Endothelial cell of umbilical vein (primary cell): Measurements from ENCODE around the gene LHX3. TPM values are rescaled to one million over a fixed set of nuclear protein-coding genes. Genes with fewer than 3 reads are reported as not detected.

Experiments used
- BruUV-seq: library from RNA; stranded (reverse); fragments of 400-500 nt; replicated peaks from 2 replicates; lab custom pipeline; 2021; lab: Mats Ljungman, UMichigan
- CTCF ChIA-PET: fragments of 300-600, 350-600 bp; sonication (Branson Sonifier 250); formaldehyde crosslinking; loops from one replicate; lab custom pipeline; 2021; ENCODE audit warnings: antibody characterized with exemption, inconsistent platforms; lab: Charles Lee
- POLR2A ChIA-PET: fragments of 300-600, 350-600 bp; sonication (Branson Sonifier 250); formaldehyde crosslinking; loops from one replicate; lab custom pipeline; 2021; ENCODE audit warnings: antibody characterized with exemption, inconsistent platforms; lab: Charles Lee
- DNase-seq: peaks from one replicate; pipeline ENCODE4 v3.0.0-alpha.2; 2011; ENCODE audit warnings: low read depth, low spot score
- FAIRE-seq: peaks from 2 replicates; lab custom pipeline; 2011; peaks lifted over from hg19 to GRCh38; lab: Jason Lieb, UNC
- H2AFZ ChIP-seq: 2 replicates; pipeline ENCODE4 v1.6.0; 2012; ENCODE audit warnings: low read depth, low read length, control low read depth, inconsistent platforms
- H3K27ac ChIP-seq: 2 replicates; pipeline ENCODE4 v1.5.1; 2011; ENCODE audit warnings: low read depth, mild to moderate bottlenecking, control low read depth, low read length, moderate library complexity; ENCODE audit not compliant: insufficient read depth
- H3K27me3 ChIP-seq, 2 experiments: 2 replicates each; pipeline versions ENCODE4 v1.6.0 to v1.6.1; 2011; ENCODE audit warnings: low read length in 2 of 2, mixed read lengths in 1 of 2; ENCODE audit not compliant: control insufficient read depth in 2 of 2, insufficient read depth in 2 of 2
- H3K36me3 ChIP-seq, 2 experiments: 2 replicates in 1 of 2; 3 replicates in 1 of 2; pipeline ENCODE4 v1.5.1; 2011; ENCODE audit warnings: low read length in 2 of 2, mild to moderate bottlenecking in 1 of 2, moderate library complexity in 1 of 2; ENCODE audit not compliant: control insufficient read depth in 2 of 2, insufficient read depth in 2 of 2; ENCODE audit errors: extremely low read depth in 1 of 2
- H3K4me1 ChIP-seq: 3 replicates; pipeline ENCODE4 v1.5.1; 2011; ENCODE audit warnings: mild to moderate bottlenecking, low read length; ENCODE audit not compliant: control insufficient read depth, insufficient read depth; ENCODE audit errors: extremely low read depth
- H3K4me2 ChIP-seq: 2 replicates; pipeline ENCODE4 v1.6.1; 2011; ENCODE audit warnings: low read length, control low read depth, mixed read lengths; ENCODE audit not compliant: insufficient read depth
- H3K4me3 ChIP-seq, 3 experiments: fragments of 200-600 bp in 1 of 3; sonication (generic), shearing (Covaris generic) in 1 of 3; replicated peaks in 1 of 3; 2 replicates each; pipeline ENCODE4 v1.5.1; 2011 to 2016; ENCODE audit warnings: control low read depth in 3 of 3, low read length in 3 of 3, mild to moderate bottlenecking in 2 of 3, inconsistent platforms in 1 of 3, low read depth in 1 of 3, moderate library complexity in 1 of 3; ENCODE audit not compliant: insufficient read depth in 1 of 3
- H3K79me2 ChIP-seq: 2 replicates; pipeline ENCODE4 v1.6.0; 2012; ENCODE audit warnings: low read length, inconsistent platforms; ENCODE audit not compliant: control insufficient read depth, insufficient read depth
- H3K9ac ChIP-seq: replicated peaks from 2 replicates; pipeline ENCODE3; 2011; ENCODE audit warnings: low read length, control low read depth; ENCODE audit not compliant: insufficient read depth; ENCODE audit errors: extremely low read depth
- H3K9me1 ChIP-seq: replicated peaks from 3 replicates; pipeline ENCODE4 v1.6.0; 2011; ENCODE audit warnings: mild to moderate bottlenecking, low read length; ENCODE audit not compliant: control insufficient read depth, insufficient read depth; ENCODE audit errors: extremely low read depth
- H3K9me3 ChIP-seq: replicated peaks from 2 replicates; pipeline ENCODE4 v1.5.1; 2012; ENCODE audit warnings: low read length, inconsistent platforms; ENCODE audit not compliant: control insufficient read depth, insufficient read depth
- H4K20me1 ChIP-seq: replicated peaks from 2 replicates; pipeline ENCODE3; 2011; ENCODE audit warnings: mild to moderate bottlenecking, low read length; ENCODE audit not compliant: control insufficient read depth, insufficient read depth; ENCODE audit errors: extremely low read depth
- EZH2 ChIP-seq: IDR thresholded peaks from 2 replicates; pipeline ENCODE4 v1.6.1; 2012; ENCODE audit warnings: borderline replicate concordance, low read depth, mild to moderate bottlenecking, moderate library complexity, low read length, inconsistent platforms; ENCODE audit not compliant: severe bottlenecking
- FOS ChIP-seq: IDR thresholded peaks from 2 replicates; pipeline ENCODE4 v1.6.1; 2011; ENCODE audit warnings: mild to moderate bottlenecking, low read length, moderate library complexity, borderline replicate concordance; ENCODE audit not compliant: insufficient read depth
- GATA2 ChIP-seq: IDR thresholded peaks from 2 replicates; pipeline ENCODE4 v1.7.0; 2011; ENCODE audit warnings: low read depth, mild to moderate bottlenecking, moderate library complexity, mixed read lengths, low read length; ENCODE audit not compliant: insufficient read length, insufficient read depth
- JUN ChIP-seq: IDR thresholded peaks from 2 replicates; pipeline ENCODE4 v1.6.1; 2011; ENCODE audit warnings: borderline replicate concordance, low read depth; ENCODE audit not compliant: insufficient read length, insufficient read depth
- MYC ChIP-seq: IDR thresholded peaks from one replicate; pipeline ENCODE4 v1.6.1; 2011; ENCODE audit warnings: mild to moderate bottlenecking, low read depth, low read length
- POLR2A ChIP-seq: IDR thresholded peaks from 2 replicates; pipeline ENCODE4 v1.6.1; 2012; ENCODE audit warnings: low read depth, mild to moderate bottlenecking, control low read depth, low read length
- POLR2AphosphoS5 ChIP-seq: IDR thresholded peaks from 2 replicates; pipeline ENCODE4 v1.6.1; 2012; ENCODE audit warnings: low read depth, mild to moderate bottlenecking, control low read depth, low read length, moderate library complexity; ENCODE audit not compliant: insufficient read depth
- dilution Hi-C: fragments of 300-500 bp; cut with MboI; formaldehyde crosslinking; loops from one replicate; pipeline ENCODE4 v1.15.0; 2019; ENCODE audit warnings: low sequenced_read_pairs; ENCODE audit not compliant: extremely low pct_ligation_motif_present
- intact Hi-C: fragments of 100-400 bp; cut with micrococcal nuclease; formaldehyde crosslinking; loops from one replicate; pipeline ENCODE4 v1.10.0; 2022
- polyA plus RNA-seq, 4 experiments: library from polyadenylated mRNA; depleted of rRNA in 3 of 4; stranded (reverse) in 3 of 4; unstranded in 1 of 4; fragments of >200 nt; gene quantifications; 2 replicates each; pipeline versions ENCODE4 v1.2.1 to v1.2.3, GENCODE V29; 2011 to 2012; ENCODE audit warnings: missing spikeins in 1 of 4
- total RNA-seq: library from RNA; stranded (reverse); gene quantifications from 2 replicates; pipeline ENCODE4 v1.2.3, GENCODE V29; 2021
- TF ChIP-seq, protein P1 (sequence below), 2 donors: IDR thresholded peaks; 1 replicate in 1 of 2; 2 replicates in 1 of 2; pipeline ENCODE4 v1.5.1; 2011; ENCODE audit warnings: low read length in 2 of 2, mild to moderate bottlenecking in 2 of 2, moderate library complexity in 2 of 2, control low read depth in 1 of 2, inconsistent platforms in 1 of 2, low read depth in 1 of 2; ENCODE audit not compliant: insufficient read depth in 1 of 2; ENCODE audit errors: extremely low read depth in 1 of 2
- TF ChIP-seq, protein P2 (sequence below): IDR thresholded peaks from 2 replicates; pipeline ENCODE4 v1.6.1; 2011; ENCODE audit not compliant: insufficient read depth, insufficient read length

Gene LHX3
- total and polyA plus RNA-seq, 2 donors (not counting 3 experiments of a cell fraction or from before 2014, with no cell fraction given) = not detected

DNA sequence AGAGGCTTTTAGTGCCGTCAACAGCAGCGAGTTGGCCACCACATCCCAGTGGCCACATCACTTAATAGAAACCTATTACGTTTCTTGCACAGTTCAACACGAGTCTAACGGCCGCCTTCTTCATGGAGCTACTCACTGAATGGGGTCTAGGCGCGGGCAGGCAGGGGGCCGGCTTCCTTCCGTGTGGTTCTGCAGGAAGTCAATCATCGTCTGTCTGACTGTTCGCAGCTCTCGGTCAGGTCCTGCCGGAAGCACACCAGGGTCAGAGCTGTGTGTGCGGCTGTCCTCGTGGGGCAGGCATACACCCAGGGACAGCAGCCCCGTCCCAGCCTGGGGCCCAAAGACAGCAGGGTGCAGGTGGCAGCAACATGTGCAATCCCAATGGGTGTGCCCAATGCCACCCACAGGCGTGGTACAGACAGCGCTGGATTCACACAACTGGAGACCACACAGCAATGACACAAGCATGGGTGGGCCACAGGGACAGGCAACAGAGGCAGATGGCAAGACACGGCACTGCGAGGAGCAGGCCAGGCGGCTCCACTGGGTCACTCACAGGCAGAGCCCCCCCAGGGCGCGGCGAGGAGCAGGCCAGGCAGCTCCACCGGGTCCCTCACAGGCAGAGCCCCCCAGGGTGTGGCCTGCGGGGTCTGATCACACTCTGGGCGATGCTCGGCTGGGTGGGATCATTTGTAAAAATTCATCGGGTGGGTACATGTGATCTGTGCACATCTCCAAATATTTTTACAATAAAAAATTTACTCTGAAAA, 19.1 kb upstream of the LHX3 start:
- H4K20me1 ChIP-seq = no peaks in the 10 kb centered on the region
- intact Hi-C loops (no loop called here), dilution Hi-C loops (no loop called here)
- H3K4me3 ChIP-seq = no peak overlapping the region
- no peak overlapping the region for H2AFZ ChIP-seq
- H3K4me2 ChIP-seq = no peak overlapping the region
- H3K9ac ChIP-seq = no peak overlapping the region
- no peak for DNase-seq
- H3K27ac ChIP-seq = no peak overlapping the region
- no peaks in the 10 kb centered on the region for H3K9me1 ChIP-seq
- H3K27me3 ChIP-seq = no peaks in the 10 kb centered on the region
- no TSS peak for BruUV-seq
- CTCF ChIA-PET = interaction anchor here (0.8 to 1.9 kb wide), 7 partner anchors 15 to 91 kb away, joined by 3 to 8 read pairs (median 4); no protein-coding TSS in a partner anchor
- no peak for FAIRE-seq
- peaks cover 7% of the 10 kb centered on the region for H3K4me1 ChIP-seq
- peaks cover 0 to 3% of the 10 kb centered on the region in 2 experiments for H3K36me3 ChIP-seq
- TF ChIP-seq POLR2A (no peak), JUN (no peak), EZH2 (no peak), POLR2AphosphoS5 (no peak), FOS (no peak), GATA2 (no peak), MYC (no peak)
- TF ChIP-seq, protein P1, sequence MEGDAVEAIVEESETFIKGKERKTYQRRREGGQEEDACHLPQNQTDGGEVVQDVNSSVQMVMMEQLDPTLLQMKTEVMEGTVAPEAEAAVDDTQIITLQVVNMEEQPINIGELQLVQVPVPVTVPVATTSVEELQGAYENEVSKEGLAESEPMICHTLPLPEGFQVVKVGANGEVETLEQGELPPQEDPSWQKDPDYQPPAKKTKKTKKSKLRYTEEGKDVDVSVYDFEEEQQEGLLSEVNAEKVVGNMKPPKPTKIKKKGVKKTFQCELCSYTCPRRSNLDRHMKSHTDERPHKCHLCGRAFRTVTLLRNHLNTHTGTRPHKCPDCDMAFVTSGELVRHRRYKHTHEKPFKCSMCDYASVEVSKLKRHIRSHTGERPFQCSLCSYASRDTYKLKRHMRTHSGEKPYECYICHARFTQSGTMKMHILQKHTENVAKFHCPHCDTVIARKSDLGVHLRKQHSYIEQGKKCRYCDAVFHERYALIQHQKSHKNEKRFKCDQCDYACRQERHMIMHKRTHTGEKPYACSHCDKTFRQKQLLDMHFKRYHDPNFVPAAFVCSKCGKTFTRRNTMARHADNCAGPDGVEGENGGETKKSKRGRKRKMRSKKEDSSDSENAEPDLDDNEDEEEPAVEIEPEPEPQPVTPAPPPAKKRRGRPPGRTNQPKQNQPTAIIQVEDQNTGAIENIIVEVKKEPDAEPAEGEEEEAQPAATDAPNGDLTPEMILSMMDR (IDR thresholded peaks at IDR 0.05; ENCODE audit: extremely low read depth in 1 of 2, insufficient read depth in 1 of 2, low read depth in 1 of 2, low read length in 2 of 2) = no peak
- TF ChIP-seq, protein P2, sequence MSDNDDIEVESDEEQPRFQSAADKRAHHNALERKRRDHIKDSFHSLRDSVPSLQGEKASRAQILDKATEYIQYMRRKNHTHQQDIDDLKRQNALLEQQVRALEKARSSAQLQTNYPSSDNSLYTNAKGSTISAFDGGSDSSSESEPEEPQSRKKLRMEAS = no peak
- no peaks in the 10 kb centered on the region for H3K9me3 ChIP-seq
- H3K79me2 ChIP-seq = no peaks in the 10 kb centered on the region
- POLR2A ChIA-PET = no interaction called here
